HCT116 (cell line): ENCODE data around the gene ADIRF. TPM values are rescaled to one million over a fixed set of nuclear protein-coding genes. Genes with fewer than 3 reads are reported as not detected.

ENCODE experiments used
- ATAC-seq: fragments of 200-7000 bp; cut with Tn5 transposase; 2 replicates; pipeline ENCODE4 v1.9.1; 2020; ENCODE audit warnings: mild to moderate bottlenecking, moderate library complexity
- BruUV-seq: library from RNA; stranded (reverse); fragments of 400-500 nt; replicated peaks from 2 replicates; lab custom pipeline; 2021; lab: Mats Ljungman, UMichigan
- CTCF ChIA-PET: fragments of 300-600 bp; sonication (Branson Sonifier 250); formaldehyde crosslinking; loops from one replicate; lab custom pipeline; 2021; ENCODE audit warnings: antibody characterized with exemption; lab: Charles Lee
- POLR2A ChIA-PET: fragments of 300-600, 350-600 bp; sonication (Branson Sonifier 250); formaldehyde crosslinking; loops from one replicate; lab custom pipeline; 2021; ENCODE audit warnings: antibody characterized with exemption; lab: Charles Lee
- RAD21 ChIA-PET, 2 experiments: fragments of 300-600 bp; sonication (Branson Sonifier 250); formaldehyde crosslinking; loops; one replicate each; lab custom pipeline; 2023; ENCODE audit warnings: low total read pairs in 2 of 2; ENCODE audit not compliant: uncharacterized antibody in 2 of 2, unreplicated experiment in 2 of 2, low non-redundant PET in 1 of 2; lab: Charles Lee
- DNase-seq: peaks from one replicate; pipeline ENCODE4 v3.0.0-alpha.2; 2010; ENCODE audit warnings: low read depth, low spot score
- H2AFZ ChIP-seq: fragments of 200-600 bp; shearing (Covaris generic), sonication (generic); 2 replicates; pipeline ENCODE4 v1.6.1; 2017; ENCODE audit warnings: low read depth, mixed run types, mixed read lengths, antibody characterized with exemption, low read length; ENCODE audit not compliant: poor library complexity, severe bottlenecking
- H3K27ac ChIP-seq: 2 replicates; pipeline ENCODE4 v1.5.1; 2012; ENCODE audit warnings: low read depth, low read length
- H3K27me3 ChIP-seq: fragments of 200-600 bp; sonication (generic); 2 replicates; pipeline ENCODE4 v1.6.1; 2016; ENCODE audit warnings: mixed run types, low read length, mixed read lengths; ENCODE audit not compliant: insufficient read depth
- H3K36me3 ChIP-seq, 2 experiments: fragments of 200-500 bp in 1 of 2; fragments of 200-600 bp in 1 of 2; sonication (Bioruptor generic) in 1 of 2; sonication (generic) in 1 of 2; 2 replicates each; pipeline versions ENCODE4 v1.5.1 to v1.6.1; 2014 to 2016; ENCODE audit warnings: low read length in 2 of 2, inconsistent platforms in 1 of 2, mixed read lengths in 1 of 2, mixed run types in 1 of 2; ENCODE audit not compliant: insufficient read depth in 2 of 2, control insufficient read depth in 1 of 2
- H3K4me1 ChIP-seq, 2 experiments: fragments of 200-600 bp in 1 of 2; sonication (generic) in 1 of 2; 2 replicates each; pipeline versions ENCODE4 v1.5.1 to v1.6.1; 2012 to 2017; ENCODE audit warnings: low read length in 2 of 2, inconsistent platforms in 1 of 2, mild to moderate bottlenecking in 1 of 2, mixed read lengths in 1 of 2, mixed run types in 1 of 2, moderate library complexity in 1 of 2; ENCODE audit not compliant: insufficient read depth in 2 of 2, control insufficient read depth in 1 of 2
- H3K4me2 ChIP-seq: fragments of 200-600 bp; sonication (generic); 2 replicates; pipeline ENCODE4 v1.6.1; 2017; ENCODE audit warnings: mixed run types, low read length, mixed read lengths
- H3K4me3 ChIP-seq, 2 experiments: fragments of 200-600 bp in 1 of 2; sonication (generic) in 1 of 2; replicated peaks in 1 of 2; 2 replicates each; pipeline ENCODE4 v1.5.1; 2011 to 2016; ENCODE audit warnings: low read length in 2 of 2, control low read depth in 1 of 2, low read depth in 1 of 2, mild to moderate bottlenecking in 1 of 2, mixed read lengths in 1 of 2, mixed run types in 1 of 2
- H3K79me2 ChIP-seq: fragments of 200-600 bp; sonication (generic); 2 replicates; pipeline ENCODE4 v1.6.1; 2017; ENCODE audit warnings: mild to moderate bottlenecking, mixed run types, low read length, moderate library complexity, mixed read lengths; ENCODE audit not compliant: insufficient read depth
- H3K9ac ChIP-seq: fragments of 200-600 bp; sonication (generic); 2 replicates; pipeline ENCODE4 v1.6.1; 2016; ENCODE audit warnings: low read length, mixed read lengths
- H3K9me2 ChIP-seq: fragments of 200-600 bp; sonication (generic), shearing (Covaris generic); 2 replicates; pipeline ENCODE4 v1.6.1; 2017; ENCODE audit warnings: mixed run types, mild to moderate bottlenecking, moderate library complexity; ENCODE audit not compliant: insufficient read depth
- H3K9me3 ChIP-seq, 2 experiments: fragments of 200-500 bp in 1 of 2; fragments of 200-600 bp in 1 of 2; sonication (Bioruptor generic) in 1 of 2; sonication (generic) in 1 of 2; 2 replicates each; pipeline ENCODE4 v1.6.1; 2014 to 2017; ENCODE audit warnings: low read length in 2 of 2, mixed read lengths in 2 of 2, inconsistent platforms in 1 of 2, low read depth in 1 of 2, mild to moderate bottlenecking in 1 of 2, mixed run types in 1 of 2, moderate library complexity in 1 of 2; ENCODE audit not compliant: control insufficient read depth in 1 of 2, insufficient read depth in 1 of 2
- H4K20me1 ChIP-seq: fragments of 200-600 bp; sonication (generic), shearing (Covaris generic); 2 replicates; pipeline ENCODE4 v1.6.1; 2017; ENCODE audit warnings: mixed run types, mild to moderate bottlenecking, moderate library complexity; ENCODE audit not compliant: insufficient read depth
- ELF1 ChIP-seq: IDR thresholded peaks from 2 replicates; pipeline ENCODE4 v1.6.1; 2012; ENCODE audit warnings: low read depth, borderline replicate concordance
- EZH2 ChIP-seq: fragments of 200-600 bp; sonication (generic); IDR thresholded peaks from 2 replicates; pipeline ENCODE4 v1.6.1; 2017; ENCODE audit warnings: antibody characterized with exemption, mixed run types
- EZH2phosphoT487 ChIP-seq: fragments of 200-600 bp; IDR thresholded peaks from 2 replicates; pipeline ENCODE4 v1.6.1; 2018; ENCODE audit warnings: antibody characterized with exemption, borderline replicate concordance
- POLR2A ChIP-seq: IDR thresholded peaks from 2 replicates; pipeline ENCODE4 v1.7.0; 2011; ENCODE audit warnings: borderline replicate concordance; ENCODE audit not compliant: insufficient read depth, insufficient read length; ENCODE audit errors: extremely low read depth
- POLR2AphosphoS5 ChIP-seq: IDR thresholded peaks from 2 replicates; pipeline ENCODE4 v1.6.1; 2011; ENCODE audit warnings: mild to moderate bottlenecking, low read depth, low read length, moderate library complexity
- RAD21 ChIP-seq: IDR thresholded peaks from 2 replicates; pipeline ENCODE4 v1.6.1; 2012; ENCODE audit warnings: low read depth, mild to moderate bottlenecking
- REST ChIP-seq: IDR thresholded peaks from 2 replicates; pipeline ENCODE4 v1.6.1; 2012; ENCODE audit warnings: low read depth
- SIN3A ChIP-seq: IDR thresholded peaks from 2 replicates; pipeline ENCODE4 v1.6.1; 2012; ENCODE audit warnings: low read depth
- SRF ChIP-seq: IDR thresholded peaks from 2 replicates; pipeline ENCODE4 v1.6.1; 2012; ENCODE audit warnings: low read depth
- TCF7L2 ChIP-seq: IDR thresholded peaks from 2 replicates; pipeline ENCODE4 v1.7.0; 2011; ENCODE audit warnings: borderline replicate concordance, inconsistent platforms; ENCODE audit not compliant: insufficient read depth, insufficient read length; ENCODE audit errors: extremely low read depth
- YY1 ChIP-seq: IDR thresholded peaks from 2 replicates; pipeline ENCODE4 v1.6.1; 2011; ENCODE audit warnings: low read length, low read depth, moderate library complexity, mild to moderate bottlenecking; ENCODE audit not compliant: insufficient replicate concordance; ENCODE audit errors: extremely low read depth
- ZBTB33 ChIP-seq: IDR thresholded peaks from 2 replicates; pipeline ENCODE4 v1.6.1; 2011; ENCODE audit warnings: mild to moderate bottlenecking, low read length, moderate library complexity; ENCODE audit not compliant: insufficient replicate concordance; ENCODE audit errors: extremely low read depth
- ZFX ChIP-seq: fragments of 450-650 bp; IDR thresholded peaks from 2 replicates; pipeline ENCODE4 v1.6.1; 2017
- ZNF274 ChIP-seq: fragments of 200-500 bp; sonication (Bioruptor generic); IDR thresholded peaks from 2 replicates; pipeline ENCODE4 v1.6.1; 2014; ENCODE audit warnings: mild to moderate bottlenecking, low read depth, low read length, inconsistent platforms
- intact Hi-C: fragments of 100-400 bp; cut with micrococcal nuclease; formaldehyde crosslinking; loops from 2 replicates; pipeline ENCODE4 v1.10.0; 2022
- total RNA-seq: library from RNA; stranded (reverse); gene quantifications from one replicate; pipeline ENCODE4 v1.2.1, GENCODE V29; 2021; ENCODE audit not compliant: unreplicated experiment

Gene ADIRF
- total RNA-seq, 1 experiment from 2014 or later, result 448 TPM

GRCh38 chr10:86950349-86950748 lies 17.9 kb upstream of the ADIRF start:
- POLR2A ChIA-PET, result no interaction called here
- H3K4me1 ChIP-seq, result peaks cover 10 to 27% of the 10 kb centered on the region in 2 experiments; a peak in 3 of 4 replicates
- RAD21 ChIA-PET, result no interaction called here
- CTCF ChIA-PET, result interaction anchor here (1.7 to 2.5 kb wide), 2 partner anchors 10 to 16 kb away, joined by 5 to 7 read pairs; no protein-coding TSS in a partner anchor
- H3K4me3 ChIP-seq, result no peak overlapping the region
- H3K4me2 ChIP-seq, result no peak overlapping the region
- no peaks in the 10 kb centered on the region for H3K9me2 ChIP-seq
- no TSS peak for BruUV-seq
- no peaks in the 10 kb centered on the region for H3K79me2 ChIP-seq
- H3K9me3 ChIP-seq, result peaks cover 0 to 4% of the 10 kb centered on the region in 2 experiments; a peak in 1 of 4 replicates
- H3K9ac ChIP-seq, result no peak overlapping the region
- H2AFZ ChIP-seq, result no peak overlapping the region
- DNase-seq (no peak), ATAC-seq (no peak)
- H3K36me3 ChIP-seq, result no peaks in the 10 kb centered on the region
- no peak for TF ChIP-seq TCF7L2
- H3K27me3 ChIP-seq, result no peaks in the 10 kb centered on the region
- intact Hi-C loops, result no loop called here
- no peak overlapping the region for H3K27ac ChIP-seq
- no peaks in the 10 kb centered on the region for H4K20me1 ChIP-seq

- no peaks in the 10 kb centered on the region for H3K27me3 ChIP-seq
- intact Hi-C loops, result no loop called here
- no peaks in the 10 kb centered on the region for H3K79me2 ChIP-seq
- CTCF ChIA-PET, result interaction anchor here (1.7 to 2.5 kb wide), 2 partner anchors 9 to 16 kb away, joined by 5 to 7 read pairs; no protein-coding TSS in a partner anchor
- POLR2A ChIA-PET, result no interaction called here
- no peak overlapping the region for H3K4me2 ChIP-seq
- peaks cover 0 to 4% of the 10 kb centered on the region in 2 experiments; a peak in 1 of 4 replicates for H3K9me3 ChIP-seq
- H3K36me3 ChIP-seq, result no peaks in the 10 kb centered on the region
- BruUV-seq, result no TSS peak
- H3K9ac ChIP-seq, result no peak overlapping the region
- RAD21 ChIA-PET, result no interaction called here
- DNase-seq, result no peak
- H3K4me3 ChIP-seq, result no peak overlapping the region
- ATAC-seq, result no peak
- peaks cover 10 to 26% of the 10 kb centered on the region in 2 experiments; a peak in 3 of 4 replicates for H3K4me1 ChIP-seq
- no peak overlapping the region for H3K27ac ChIP-seq
- H2AFZ ChIP-seq, result no peak overlapping the region
- H4K20me1 ChIP-seq, result no peaks in the 10 kb centered on the region
- H3K9me2 ChIP-seq, result no peaks in the 10 kb centered on the region
- no peak for TF ChIP-seq RAD21
- no peak for TF ChIP-seq ZBTB33
- TF ChIP-seq POLR2A, result no peak
- TF ChIP-seq POLR2AphosphoS5, result no peak
- no peak for TF ChIP-seq SIN3A
- TF ChIP-seq REST, result no peak
- TF ChIP-seq ZNF274, result no peak
- no peak for TF ChIP-seq EZH2phosphoT487
- no peak for TF ChIP-seq TCF7L2
- TF ChIP-seq SRF, result no peak
- no peak for TF ChIP-seq ELF1
- no peak for TF ChIP-seq YY1
- no peak for TF ChIP-seq ZFX
- no peak for TF ChIP-seq EZH2
Observed at GRCh38 chr10:86951184-86951761, 17.0 kb upstream of the ADIRF start.
